ENCODE data around the gene RAB35. TPM values are rescaled to one million over a fixed set of nuclear protein-coding genes. Genes with fewer than 3 reads are reported as not detected.

RAB35 gene
- total and polyA plus RNA-seq, 2 donors (not counting 1 experiment from before 2014, with no cell fraction given) = 20.4 to 52.9 TPM

DNA sequence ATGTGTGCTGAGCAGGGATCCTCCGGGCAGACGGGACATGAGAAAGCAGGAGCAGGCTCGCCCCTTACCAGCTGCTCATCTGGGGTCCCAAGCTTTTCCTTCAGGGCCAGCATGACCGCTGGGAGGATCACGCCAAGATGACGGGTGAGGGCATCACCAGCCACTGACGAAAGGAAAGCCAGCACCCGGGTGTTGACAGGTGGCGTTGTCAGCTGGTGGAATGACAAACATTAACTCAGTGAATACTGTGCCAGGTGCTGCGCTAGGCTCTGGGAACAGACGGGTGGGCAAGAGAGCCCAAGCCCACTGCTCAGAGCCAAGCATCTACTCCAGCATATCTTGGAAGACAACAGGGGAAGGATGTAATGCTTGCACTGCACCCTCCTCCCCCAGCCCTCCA, 21.3 kb upstream of the RAB35 start:
- ChIA-PET POLR2A (no interaction called here), CTCF (no interaction called here)
- Mint-ChIP-seq H3K4me1 (peaks cover 9% of the 10 kb centered on the region), H3K27me3 (no peaks in the 10 kb centered on the region), H3K9me3 (ENCODE audit: insufficient read depth) (no peaks in the 10 kb centered on the region), H3K4me3 (no peak overlapping the region), H3K27ac (no peak overlapping the region)
- whole genome bisulfite sequencing (ENCODE audit: insufficient coverage) = 97% methylated on average over 11 of the region's 11 CpGs
- TF ChIP-seq, protein P1, sequence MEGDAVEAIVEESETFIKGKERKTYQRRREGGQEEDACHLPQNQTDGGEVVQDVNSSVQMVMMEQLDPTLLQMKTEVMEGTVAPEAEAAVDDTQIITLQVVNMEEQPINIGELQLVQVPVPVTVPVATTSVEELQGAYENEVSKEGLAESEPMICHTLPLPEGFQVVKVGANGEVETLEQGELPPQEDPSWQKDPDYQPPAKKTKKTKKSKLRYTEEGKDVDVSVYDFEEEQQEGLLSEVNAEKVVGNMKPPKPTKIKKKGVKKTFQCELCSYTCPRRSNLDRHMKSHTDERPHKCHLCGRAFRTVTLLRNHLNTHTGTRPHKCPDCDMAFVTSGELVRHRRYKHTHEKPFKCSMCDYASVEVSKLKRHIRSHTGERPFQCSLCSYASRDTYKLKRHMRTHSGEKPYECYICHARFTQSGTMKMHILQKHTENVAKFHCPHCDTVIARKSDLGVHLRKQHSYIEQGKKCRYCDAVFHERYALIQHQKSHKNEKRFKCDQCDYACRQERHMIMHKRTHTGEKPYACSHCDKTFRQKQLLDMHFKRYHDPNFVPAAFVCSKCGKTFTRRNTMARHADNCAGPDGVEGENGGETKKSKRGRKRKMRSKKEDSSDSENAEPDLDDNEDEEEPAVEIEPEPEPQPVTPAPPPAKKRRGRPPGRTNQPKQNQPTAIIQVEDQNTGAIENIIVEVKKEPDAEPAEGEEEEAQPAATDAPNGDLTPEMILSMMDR (IDR thresholded peaks at IDR 0.05) = no peak
- TF ChIP-seq EZH2 (IDR thresholded peaks at IDR 0.05; ENCODE audit: borderline replicate concordance, insufficient read depth, low read depth, low read length, poor library complexity, severe bottlenecking) = no peak
- no peak overlapping the region for H2AFZ ChIP-seq (ENCODE audit: insufficient read depth, low read depth, low read length, poor library complexity, severe bottlenecking)
- no peak overlapping the region for H3K4me3 ChIP-seq (ENCODE audit: control extremely low read depth in 1 of 5, extremely low read depth in 1 of 5, insufficient read depth in 1 of 5, low read depth in 2 of 5, low read length in 4 of 5)
- DNase-seq = no peak
- H3K4me2 ChIP-seq (replicated peaks; ENCODE audit: low read depth, low read length, poor library complexity, severe bottlenecking) = no peak overlapping the region
- peaks cover 10 to 95% of the 10 kb centered on the region in 2 experiments for H3K36me3 ChIP-seq (replicated peaks in 1 of 2; ENCODE audit: control extremely low read depth in 1 of 2, control insufficient read depth in 1 of 2, extremely low read depth in 1 of 2, insufficient read depth in 2 of 2, low read length in 1 of 2)
- intact Hi-C loops (cut with micrococcal nuclease) = no loop called here
- no peak overlapping the region for H3K9ac ChIP-seq (ENCODE audit: low read length)
- peaks cover 10% of the 10 kb centered on the region for H4K20me1 ChIP-seq (ENCODE audit: control insufficient read depth, insufficient read depth, low read length, poor library complexity, severe bottlenecking)
- peaks cover 14 to 17% of the 10 kb centered on the region in 2 donors for H3K4me1 ChIP-seq (ENCODE audit: control insufficient read depth in 2 of 2, insufficient read depth in 2 of 2, low read length in 2 of 2)
- H3K27me3 ChIP-seq (replicated peaks in 1 of 4; ENCODE audit: control extremely low read depth in 1 of 4, control insufficient read depth in 3 of 4, insufficient read depth in 4 of 4, low read length in 3 of 4) = no peaks in the 10 kb centered on the region
- no peaks in the 10 kb centered on the region for H3K79me2 ChIP-seq (ENCODE audit: control insufficient read depth, insufficient read depth, low read length)
- H3K27ac ChIP-seq (ENCODE audit: low read length in 2 of 2) = no peak overlapping the region
- H3K9me3 ChIP-seq (ENCODE audit: control extremely low read depth in 1 of 3, control insufficient read depth in 2 of 3, insufficient read depth in 1 of 3, low read length in 2 of 3) = no peaks in the 10 kb centered on the region
- ATAC-seq (ENCODE audit: low read depth) = no peak

DNA sequence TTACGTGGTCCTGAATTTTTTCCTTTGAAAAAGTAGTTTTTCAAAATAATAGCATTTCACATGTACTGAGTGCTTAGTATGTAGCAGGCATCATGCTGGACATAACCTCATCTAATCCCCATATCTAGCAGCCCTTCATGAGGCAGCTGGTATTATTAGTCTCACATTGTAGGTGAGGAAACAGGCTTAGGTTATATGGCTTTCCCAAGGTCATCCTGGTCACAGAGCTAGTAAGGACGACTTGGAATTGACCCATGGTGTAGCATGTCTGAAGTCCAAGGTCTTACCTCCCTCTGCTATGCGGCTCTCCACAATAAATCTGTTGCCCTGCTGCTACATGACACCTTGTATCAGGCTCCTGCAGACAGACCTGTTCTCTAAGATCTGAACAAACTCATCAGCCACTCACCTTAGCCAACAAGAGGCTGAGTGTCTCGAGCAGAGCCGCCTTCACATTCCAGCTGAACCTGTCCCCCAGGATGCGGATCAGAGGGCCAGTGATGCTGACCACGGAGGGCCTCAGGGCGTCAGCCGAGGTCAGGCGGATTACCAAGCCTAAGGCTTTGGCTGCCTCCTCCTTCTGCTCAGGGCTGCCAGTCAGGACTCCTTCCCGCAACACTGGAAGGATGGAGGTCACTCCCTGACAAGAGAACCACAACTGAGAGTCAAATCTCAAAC, 19.7 kb upstream of the RAB35 start:
- no peak overlapping the region for H3K9ac ChIP-seq (ENCODE audit: low read length)
- H3K27ac ChIP-seq (ENCODE audit: low read length in 2 of 2) = no peak overlapping the region
- ATAC-seq (ENCODE audit: low read depth) (no peak), DNase-seq (no peak)
- ChIA-PET CTCF (no interaction called here), POLR2A (no interaction called here)
- no peak overlapping the region for H3K4me3 ChIP-seq (ENCODE audit: control extremely low read depth in 1 of 5, extremely low read depth in 1 of 5, insufficient read depth in 1 of 5, low read depth in 2 of 5, low read length in 4 of 5)
- H3K36me3 ChIP-seq (replicated peaks in 1 of 2; ENCODE audit: control extremely low read depth in 1 of 2, control insufficient read depth in 1 of 2, extremely low read depth in 1 of 2, insufficient read depth in 2 of 2, low read length in 1 of 2) = peaks cover 5 to 95% of the 10 kb centered on the region in 2 experiments
- 97% methylated on average over 10 of the region's 11 CpGs for WGBS (ENCODE audit: insufficient coverage)
- no peak for TF ChIP-seq EZH2 (IDR thresholded peaks at IDR 0.05; ENCODE audit: borderline replicate concordance, insufficient read depth, low read depth, low read length, poor library complexity, severe bottlenecking)
- TF ChIP-seq, protein P1 (IDR thresholded peaks at IDR 0.05) = no peak
- H3K4me2 ChIP-seq (replicated peaks; ENCODE audit: low read depth, low read length, poor library complexity, severe bottlenecking) = no peak overlapping the region
- H3K4me1 Mint-ChIP-seq = peaks cover 22% of the 10 kb centered on the region
- intact Hi-C loops (cut with micrococcal nuclease) = no loop called here
- no peaks in the 10 kb centered on the region for H3K27me3 ChIP-seq (replicated peaks in 1 of 4; ENCODE audit: control extremely low read depth in 1 of 4, control insufficient read depth in 3 of 4, insufficient read depth in 4 of 4, low read length in 3 of 4)
- H3K9me3 Mint-ChIP-seq (ENCODE audit: insufficient read depth) = no peaks in the 10 kb centered on the region
- no peaks in the 10 kb centered on the region for H3K79me2 ChIP-seq (ENCODE audit: control insufficient read depth, insufficient read depth, low read length)
- H3K4me3 Mint-ChIP-seq = no peak overlapping the region
- peaks cover 20 to 31% of the 10 kb centered on the region in 2 donors for H3K4me1 ChIP-seq (ENCODE audit: control insufficient read depth in 2 of 2, insufficient read depth in 2 of 2, low read length in 2 of 2)
- no peaks in the 10 kb centered on the region for H3K9me3 ChIP-seq (ENCODE audit: control extremely low read depth in 1 of 3, control insufficient read depth in 2 of 3, insufficient read depth in 1 of 3, low read length in 2 of 3)
- H4K20me1 ChIP-seq (ENCODE audit: control insufficient read depth, insufficient read depth, low read length, poor library complexity, severe bottlenecking) = peaks cover 10% of the 10 kb centered on the region
- H3K27me3 Mint-ChIP-seq = no peaks in the 10 kb centered on the region
- H2AFZ ChIP-seq (ENCODE audit: insufficient read depth, low read depth, low read length, poor library complexity, severe bottlenecking) = no peak overlapping the region
- H3K27ac Mint-ChIP-seq = no peak overlapping the region
